Activated T-cell treated with anti-CD3 and anti-CD28 coated beads, Interleukin-2, amount 50 U/mL, for 24 hours (primary cell): Measurements from ENCODE around the gene SALL3.
"Not testable (repeated sequence)": the region's sequence is repeated elsewhere in the genome, so short reads cannot be mapped to it uniquely, and the experiment has no call there.

ENCODE experiments used
- DNase-seq: peaks from one replicate; pipeline ENCODE4 v3.0.0-alpha.2; 2020
- H3K27ac Mint-ChIP-seq: 2 replicates; pipeline ENCODE4 v1.8.0; 2020; ENCODE audit warnings: mild to moderate bottlenecking, mixed read lengths
- H3K27me3 Mint-ChIP-seq: 2 replicates; pipeline ENCODE4 v1.8.0; 2020; ENCODE audit warnings: mixed read lengths
- H3K36me3 Mint-ChIP-seq: 2 replicates; pipeline ENCODE4 v1.8.0; 2020; ENCODE audit warnings: low read depth, mixed read lengths
- H3K4me1 Mint-ChIP-seq: 2 replicates; pipeline ENCODE4 v1.8.0; 2020; ENCODE audit warnings: low read depth, mixed read lengths
- H3K4me3 Mint-ChIP-seq: 2 replicates; pipeline ENCODE4 v1.8.0; 2020; ENCODE audit warnings: mild to moderate bottlenecking, moderate library complexity, mixed read lengths
- H3K9me3 Mint-ChIP-seq: 2 replicates; pipeline ENCODE4 v1.8.0; 2020; ENCODE audit warnings: mixed read lengths

Gene SALL3

GRCh38 chr18:78979730-78980278 lies at the start of gene SALL3:
Gene SALL3, plus strand, starts transcription at chr18:78979818. Its CDS starts 457 bp downstream, at chr18:78980275.
- DNase-seq: no peak
- Mint-ChIP-seq H3K9me3 (no peaks in the 10 kb centered on the region), H3K4me1 (peaks cover 24% of the 10 kb centered on the region), H3K27me3 (peaks cover 70% of the 10 kb centered on the region), H3K4me3 (no peak within 1 kb of the TSS), H3K27ac (no peak within 1 kb of the TSS), H3K36me3 (no peaks in the 10 kb centered on the region)

DNA sequence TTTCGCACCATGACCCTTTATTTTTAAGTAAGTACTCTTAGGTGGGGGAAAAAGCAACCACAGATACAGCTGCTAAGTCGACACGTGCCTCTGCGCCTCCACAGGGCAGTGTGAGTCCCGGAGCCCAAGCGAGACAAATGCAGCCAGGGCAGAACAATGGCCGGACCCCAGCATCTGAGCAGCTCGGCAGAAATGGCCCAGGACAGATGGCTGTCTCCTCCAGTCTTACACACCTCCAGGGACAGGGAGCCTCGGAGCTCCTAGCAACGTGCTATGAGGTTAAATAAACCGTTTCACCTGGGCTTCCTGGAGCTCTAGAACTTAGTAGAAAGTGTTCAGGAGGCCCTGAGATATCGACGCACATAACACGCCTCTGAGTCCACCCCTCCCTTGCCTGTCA lies 47.3 kb upstream of the SALL3 start:
- no peak overlapping the region for H3K27ac Mint-ChIP-seq
- no peak overlapping the region for H3K4me3 Mint-ChIP-seq
- no peak for DNase-seq
- H3K36me3 Mint-ChIP-seq: no peaks in the 10 kb centered on the region
- peaks cover 19% of the 10 kb centered on the region for H3K27me3 Mint-ChIP-seq
- no peaks in the 10 kb centered on the region for H3K4me1 Mint-ChIP-seq
- no peaks in the 10 kb centered on the region for H3K9me3 Mint-ChIP-seq

GRCh38 chr18:78934003-78934402 lies 45.6 kb upstream of the SALL3 start:
- Mint-ChIP-seq H3K36me3 (no peaks in the 10 kb centered on the region), H3K4me3 (no peak overlapping the region), H3K9me3 (no peaks in the 10 kb centered on the region), H3K27me3 (peaks cover 23% of the 10 kb centered on the region), H3K27ac (no peak overlapping the region), H3K4me1 (peaks cover 5% of the 10 kb centered on the region)
- DNase-seq: no peak

- Mint-ChIP-seq H3K27ac (no peak overlapping the region), H3K27me3 (peaks cover 26% of the 10 kb centered on the region), H3K9me3 (no peaks in the 10 kb centered on the region), H3K36me3 (no peaks in the 10 kb centered on the region), H3K4me1 (peaks cover 9% of the 10 kb centered on the region), H3K4me3 (no peak overlapping the region)
- no peak for DNase-seq
Measured at GRCh38 chr18:78934551-78935225, 44.9 kb upstream of the SALL3 start.

- DNase-seq: no peak
- Mint-ChIP-seq H3K36me3 (no peaks in the 10 kb centered on the region), H3K4me1 (peaks cover 9% of the 10 kb centered on the region), H3K27ac (no peak overlapping the region), H3K9me3 (no peaks in the 10 kb centered on the region), H3K4me3 (no peak overlapping the region), H3K27me3 (peaks cover 30% of the 10 kb centered on the region)
Measured at GRCh38 chr18:78935406-78935805, 44.2 kb upstream of the SALL3 start.

- peaks cover 9% of the 10 kb centered on the region for H3K4me1 Mint-ChIP-seq
- no peak overlapping the region for H3K27ac Mint-ChIP-seq
- no peak overlapping the region for H3K4me3 Mint-ChIP-seq
- DNase-seq: no peak
- H3K27me3 Mint-ChIP-seq: peaks cover 30% of the 10 kb centered on the region
- H3K36me3 Mint-ChIP-seq: no peaks in the 10 kb centered on the region
- H3K9me3 Mint-ChIP-seq: no peaks in the 10 kb centered on the region
Measured at GRCh38 chr18:78936251-78937005, 43.2 kb upstream of the SALL3 start.

- Mint-ChIP-seq H3K9me3 (no peaks in the 10 kb centered on the region), H3K27me3 (peaks cover 30% of the 10 kb centered on the region), H3K4me1 (peaks cover 9% of the 10 kb centered on the region), H3K27ac (no peak overlapping the region), H3K4me3 (no peak overlapping the region), H3K36me3 (no peaks in the 10 kb centered on the region)
- no peak for DNase-seq
Measured at GRCh38 chr18:78937166-78937565, 42.5 kb upstream of the SALL3 start.

GRCh38 chr18:78939105-78939504 lies 40.5 kb upstream of the SALL3 start:
- DNase-seq: no peak
- H3K4me1 Mint-ChIP-seq: peaks cover 9% of the 10 kb centered on the region
- no peaks in the 10 kb centered on the region for H3K9me3 Mint-ChIP-seq
- no peak overlapping the region for H3K4me3 Mint-ChIP-seq
- peaks cover 40% of the 10 kb centered on the region for H3K27me3 Mint-ChIP-seq
- H3K27ac Mint-ChIP-seq: no peak overlapping the region
- no peaks in the 10 kb centered on the region for H3K36me3 Mint-ChIP-seq

GRCh38 chr18:78939734-78940494 lies 39.7 kb upstream of the SALL3 start:
- Mint-ChIP-seq H3K27me3 (peaks cover 42% of the 10 kb centered on the region), H3K27ac (no peak overlapping the region), H3K9me3 (no peaks in the 10 kb centered on the region), H3K36me3 (no peaks in the 10 kb centered on the region), H3K4me1 (peaks cover 9% of the 10 kb centered on the region), H3K4me3 (no peak overlapping the region)
- DNase-seq: no peak

- not testable (repeated sequence) for DNase-seq, H3K9me3 Mint-ChIP-seq, H3K4me1 Mint-ChIP-seq, H3K36me3 Mint-ChIP-seq, H3K4me3 Mint-ChIP-seq, H3K27ac Mint-ChIP-seq
- H3K27me3 Mint-ChIP-seq: peaks cover 38% of the 10 kb centered on the region
Measured at GRCh38 chr18:78942236-78942635, 37.4 kb upstream of the SALL3 start.

DNA sequence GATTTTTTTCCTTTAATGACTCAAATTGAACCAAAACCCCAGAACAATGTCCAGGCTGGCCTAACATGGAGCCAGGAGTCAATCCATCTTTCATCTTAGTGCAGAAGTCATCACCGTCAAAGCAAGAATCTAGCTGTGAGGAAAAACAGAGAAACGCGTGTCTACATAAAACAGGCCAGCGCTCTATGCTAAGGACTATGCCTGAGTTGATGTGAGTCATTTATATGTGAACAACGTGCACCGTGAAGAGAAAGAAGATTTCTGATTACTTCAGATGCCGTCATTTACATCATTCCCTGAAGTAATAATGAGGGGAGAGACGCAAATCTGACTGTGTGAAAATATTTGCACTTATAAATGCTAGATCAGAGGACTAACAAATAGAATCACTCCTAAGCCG lies 34.0 kb upstream of the SALL3 start:
- Mint-ChIP-seq H3K9me3 (peaks cover under 1% of the 10 kb centered on the region), H3K4me3 (no peak overlapping the region), H3K36me3 (no peaks in the 10 kb centered on the region), H3K4me1 (no peaks in the 10 kb centered on the region), H3K27ac (no peak overlapping the region), H3K27me3 (peaks cover 37% of the 10 kb centered on the region)
- DNase-seq: no peak

DNA sequence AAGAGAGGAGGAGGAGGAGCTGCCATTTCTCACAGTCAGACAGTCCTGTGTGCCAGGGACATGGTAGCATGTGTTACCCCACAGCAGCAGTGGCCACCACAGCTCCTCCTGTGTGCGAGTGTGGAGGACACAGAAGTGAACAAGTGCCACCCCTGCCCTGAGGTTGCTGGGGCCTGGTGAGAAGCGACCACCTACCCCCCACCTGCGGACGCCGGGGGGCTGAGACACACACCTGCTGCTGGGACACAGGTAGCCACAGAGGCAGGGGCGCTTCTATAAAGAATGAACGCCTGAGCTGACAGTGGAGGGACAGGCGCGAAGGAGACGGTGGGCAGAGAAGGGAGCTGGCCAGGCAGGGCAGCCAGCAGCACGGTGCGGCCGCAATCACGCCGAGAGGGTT lies 32.3 kb upstream of the SALL3 start:
- H3K4me1 Mint-ChIP-seq: no peaks in the 10 kb centered on the region
- peaks cover 37% of the 10 kb centered on the region for H3K27me3 Mint-ChIP-seq
- no peak for DNase-seq
- peaks cover 5% of the 10 kb centered on the region for H3K9me3 Mint-ChIP-seq
- H3K4me3 Mint-ChIP-seq: no peak overlapping the region
- H3K36me3 Mint-ChIP-seq: no peaks in the 10 kb centered on the region
- H3K27ac Mint-ChIP-seq: no peak overlapping the region

DNA sequence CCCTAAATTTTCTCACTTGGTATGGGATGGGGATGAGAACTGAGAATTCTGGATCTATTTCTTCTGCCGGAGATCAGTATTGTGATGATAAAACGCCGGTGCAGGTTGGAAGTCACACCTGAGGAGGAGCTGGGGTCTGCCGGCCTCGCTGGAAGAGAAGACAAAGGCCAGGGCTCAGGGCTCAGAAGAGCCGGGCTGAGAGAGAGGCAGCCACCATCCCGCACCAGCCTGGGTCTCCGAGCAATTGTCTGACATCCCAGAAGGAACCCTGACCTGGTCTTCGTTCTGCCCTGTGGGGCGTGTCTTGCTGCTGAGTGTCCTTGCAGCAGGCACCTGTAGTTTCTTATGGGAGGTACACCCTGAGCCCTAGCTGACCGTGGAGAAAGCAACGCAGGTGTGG lies 31.4 kb upstream of the SALL3 start:
- DNase-seq: no peak
- Mint-ChIP-seq H3K4me1 (no peaks in the 10 kb centered on the region), H3K4me3 (no peak overlapping the region), H3K9me3 (peaks cover 5% of the 10 kb centered on the region), H3K36me3 (no peaks in the 10 kb centered on the region), H3K27me3 (peaks cover 31% of the 10 kb centered on the region), H3K27ac (no peak overlapping the region)

- Mint-ChIP-seq H3K4me1 (no peaks in the 10 kb centered on the region), H3K4me3 (no peak overlapping the region), H3K27me3 (peaks cover 30% of the 10 kb centered on the region), H3K36me3 (no peaks in the 10 kb centered on the region), H3K27ac (no peak overlapping the region), H3K9me3 (peaks cover 5% of the 10 kb centered on the region)
- DNase-seq: no peak
Measured at GRCh38 chr18:78948707-78949106, 30.9 kb upstream of the SALL3 start.
